Measurements from ENCODE around the gene HS6ST3. TPM values are rescaled to one million over a fixed set of nuclear protein-coding genes. Genes with fewer than 3 reads are reported as not detected.

HS6ST3 gene
- total and polyA plus RNA-seq, 5 donors from 2014 or later: not detected

- Histone ChIP-seq H3K27ac (ENCODE audit: insufficient read depth, low read length, poor library complexity, severe bottlenecking) (no peak overlapping the region), H3K4me3 (ENCODE audit: low read depth, low read length) (no peak overlapping the region), H3K36me3 (ENCODE audit: control insufficient read depth, insufficient read depth, low read length) (no peaks in the 10 kb centered on the region), H3K4me1 (ENCODE audit: control insufficient read depth, insufficient read depth, low read length, poor library complexity, severe bottlenecking) (no peaks in the 10 kb centered on the region), H3K27me3 (ENCODE audit: control insufficient read depth, insufficient read depth, low read length) (no peaks in the 10 kb centered on the region), H3K9me3 (ENCODE audit: control insufficient read depth in 2 of 2, low read length in 2 of 2) (no peaks in the 10 kb centered on the region)
- Mint-ChIP-seq H3K27ac (no peak overlapping the region), H3K27me3 (no peaks in the 10 kb centered on the region), H3K9me3 (peaks cover 0 to 16% (median 9%) of the 10 kb centered on the region in 7 donors), H3K4me1 (no peaks in the 10 kb centered on the region), H3K4me3 (no peak overlapping the region), H3K36me3 (no peaks in the 10 kb centered on the region)
- DNase-seq: no peak
- ATAC-seq (ENCODE audit: low read depth in 2 of 2): no peak
These were observed 644.6 kb downstream of the HS6ST3 start for GRCh38 chr13:96734499-96734898.

GRCh38 chr13:96741779-96742178 is 651.9 kb downstream of the HS6ST3 start:
- Mint-ChIP-seq H3K4me1 (no peaks in the 10 kb centered on the region), H3K27ac (peak overlapping the region in 1 of 3 donors; percentile 67), H3K4me3 (no peak overlapping the region), H3K9me3 (peaks cover 0 to 12% (median 7%) of the 10 kb centered on the region in 7 donors), H3K27me3 (no peaks in the 10 kb centered on the region), H3K36me3 (no peaks in the 10 kb centered on the region)
- ATAC-seq (ENCODE audit: low read depth in 2 of 2) (no peak), DNase-seq (no peak)
- Histone ChIP-seq H3K27me3 (ENCODE audit: control insufficient read depth, insufficient read depth, low read length) (no peaks in the 10 kb centered on the region), H3K27ac (ENCODE audit: insufficient read depth, low read length, poor library complexity, severe bottlenecking) (no peak overlapping the region), H3K36me3 (ENCODE audit: control insufficient read depth, insufficient read depth, low read length) (no peaks in the 10 kb centered on the region), H3K9me3 (ENCODE audit: control insufficient read depth in 2 of 2, low read length in 2 of 2) (no peaks in the 10 kb centered on the region), H3K4me3 (ENCODE audit: low read depth, low read length) (no peak overlapping the region), H3K4me1 (ENCODE audit: control insufficient read depth, insufficient read depth, low read length, poor library complexity, severe bottlenecking) (no peaks in the 10 kb centered on the region)

GRCh38 chr13:96743296-96744089 is 653.6 kb downstream of the HS6ST3 start:
- Mint-ChIP-seq H3K36me3 (no peaks in the 10 kb centered on the region), H3K27ac (peak overlapping the region in 1 of 3 donors; percentile 20), H3K4me3 (no peak overlapping the region), H3K27me3 (peaks cover 4% of the 10 kb centered on the region), H3K9me3 (peaks cover 0 to 18% (median 4%) of the 10 kb centered on the region in 7 donors), H3K4me1 (no peaks in the 10 kb centered on the region)
- H3K27ac ChIP-seq (ENCODE audit: insufficient read depth, low read length, poor library complexity, severe bottlenecking): no peak overlapping the region
- no peak overlapping the region for H3K4me3 ChIP-seq (ENCODE audit: low read depth, low read length)
- DNase-seq (no peak), ATAC-seq (ENCODE audit: low read depth in 2 of 2) (no peak)
- no peaks in the 10 kb centered on the region for H3K27me3 ChIP-seq (ENCODE audit: control insufficient read depth, insufficient read depth, low read length)
- no peaks in the 10 kb centered on the region for H3K36me3 ChIP-seq (ENCODE audit: control insufficient read depth, insufficient read depth, low read length)
- no peaks in the 10 kb centered on the region for H3K4me1 ChIP-seq (ENCODE audit: control insufficient read depth, insufficient read depth, low read length, poor library complexity, severe bottlenecking)
- no peaks in the 10 kb centered on the region for H3K9me3 ChIP-seq (ENCODE audit: control insufficient read depth in 2 of 2, low read length in 2 of 2)

- Histone ChIP-seq H3K27ac (ENCODE audit: insufficient read depth, low read length, poor library complexity, severe bottlenecking) (no peak overlapping the region), H3K27me3 (ENCODE audit: control insufficient read depth, insufficient read depth, low read length) (no peaks in the 10 kb centered on the region), H3K4me3 (ENCODE audit: low read depth, low read length) (no peak overlapping the region), H3K4me1 (ENCODE audit: control insufficient read depth, insufficient read depth, low read length, poor library complexity, severe bottlenecking) (no peaks in the 10 kb centered on the region), H3K36me3 (ENCODE audit: control insufficient read depth, insufficient read depth, low read length) (no peaks in the 10 kb centered on the region), H3K9me3 (ENCODE audit: control insufficient read depth in 2 of 2, low read length in 2 of 2) (no peaks in the 10 kb centered on the region)
- Mint-ChIP-seq H3K4me1 (no peaks in the 10 kb centered on the region), H3K9me3 (peaks cover 0 to 11% (median 2%) of the 10 kb centered on the region in 7 donors), H3K4me3 (no peak overlapping the region), H3K36me3 (no peaks in the 10 kb centered on the region), H3K27me3 (peaks cover 4% of the 10 kb centered on the region), H3K27ac (no peak overlapping the region)
- ATAC-seq (ENCODE audit: low read depth in 2 of 2): no peak
- DNase-seq: no peak
These were observed 654.7 kb downstream of the HS6ST3 start for GRCh38 chr13:96744367-96745331.

DNA sequence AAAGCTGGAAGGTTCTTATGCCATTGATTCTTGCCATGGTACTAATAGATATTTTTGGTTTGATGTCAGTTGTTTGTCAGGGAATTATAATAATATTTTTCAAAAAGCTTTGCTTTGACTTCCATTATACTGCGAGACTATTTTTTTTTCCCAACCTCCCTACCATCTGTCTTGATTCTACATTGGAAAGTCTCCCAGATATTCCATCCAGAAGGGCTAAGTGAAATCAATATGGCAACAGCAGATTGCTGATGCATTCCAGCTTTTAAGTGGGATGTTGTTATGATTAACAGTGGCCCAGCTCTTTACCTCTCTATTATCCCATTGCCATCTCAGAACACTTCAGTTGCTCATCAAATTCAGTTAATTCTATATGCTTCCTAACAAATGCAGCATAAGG is 657.0 kb downstream of the HS6ST3 start:
- Mint-ChIP-seq H3K36me3 (no peaks in the 10 kb centered on the region), H3K27me3 (peaks cover 4% of the 10 kb centered on the region), H3K27ac (no peak overlapping the region), H3K4me3 (no peak overlapping the region), H3K9me3 (peaks cover 0 to 10% (median 2%) of the 10 kb centered on the region in 7 donors), H3K4me1 (no peaks in the 10 kb centered on the region)
- ATAC-seq (ENCODE audit: low read depth in 2 of 2) (no peak), DNase-seq (no peak)
- Histone ChIP-seq H3K27me3 (ENCODE audit: control insufficient read depth, insufficient read depth, low read length) (no peaks in the 10 kb centered on the region), H3K36me3 (ENCODE audit: control insufficient read depth, insufficient read depth, low read length) (no peaks in the 10 kb centered on the region), H3K9me3 (ENCODE audit: control insufficient read depth in 2 of 2, low read length in 2 of 2) (no peaks in the 10 kb centered on the region), H3K27ac (ENCODE audit: insufficient read depth, low read length, poor library complexity, severe bottlenecking) (no peak overlapping the region), H3K4me1 (ENCODE audit: control insufficient read depth, insufficient read depth, low read length, poor library complexity, severe bottlenecking) (no peaks in the 10 kb centered on the region), H3K4me3 (ENCODE audit: low read depth, low read length) (no peak overlapping the region)

- no peaks in the 10 kb centered on the region for H3K36me3 ChIP-seq (ENCODE audit: control insufficient read depth, insufficient read depth, low read length)
- H3K27ac ChIP-seq (ENCODE audit: insufficient read depth, low read length, poor library complexity, severe bottlenecking): no peak overlapping the region
- H3K36me3 Mint-ChIP-seq: no peaks in the 10 kb centered on the region
- no peak overlapping the region for H3K27ac Mint-ChIP-seq
- H3K4me1 ChIP-seq (ENCODE audit: control insufficient read depth, insufficient read depth, low read length, poor library complexity, severe bottlenecking): no peaks in the 10 kb centered on the region
- H3K9me3 Mint-ChIP-seq: peaks cover 0 to 10% (median 0%) of the 10 kb centered on the region in 7 donors
- H3K4me1 Mint-ChIP-seq: no peaks in the 10 kb centered on the region
- ATAC-seq (ENCODE audit: low read depth in 2 of 2) (no peak), DNase-seq (no peak)
- H3K4me3 ChIP-seq (ENCODE audit: low read depth, low read length): no peak overlapping the region
- no peak overlapping the region for H3K4me3 Mint-ChIP-seq
- no peaks in the 10 kb centered on the region for H3K9me3 ChIP-seq (ENCODE audit: control insufficient read depth in 2 of 2, low read length in 2 of 2)
- no peaks in the 10 kb centered on the region for H3K27me3 ChIP-seq (ENCODE audit: control insufficient read depth, insufficient read depth, low read length)
- H3K27me3 Mint-ChIP-seq: peaks cover 4% of the 10 kb centered on the region
These were observed 659.9 kb downstream of the HS6ST3 start for GRCh38 chr13:96749825-96750224.

DNA sequence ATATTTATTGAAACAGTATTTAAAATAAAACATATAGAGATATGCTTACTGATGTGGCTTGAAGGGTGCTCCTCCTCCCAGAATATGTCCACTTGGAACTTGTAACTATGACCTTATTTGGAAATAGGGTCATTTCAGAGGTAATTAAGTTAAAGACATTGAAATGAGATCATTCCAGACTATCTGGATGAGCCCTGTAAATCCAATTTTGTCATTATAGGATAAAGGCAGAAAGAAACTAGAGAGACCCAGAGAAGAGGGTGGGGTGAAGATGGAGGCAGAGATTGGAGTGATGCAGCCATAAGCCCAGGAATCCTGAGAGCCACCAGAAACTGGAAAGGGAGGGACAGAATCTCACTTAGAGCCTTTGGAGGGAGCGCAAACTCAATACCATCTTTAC is 661.2 kb downstream of the HS6ST3 start:
- Histone ChIP-seq H3K27ac (ENCODE audit: insufficient read depth, low read length, poor library complexity, severe bottlenecking) (no peak overlapping the region), H3K9me3 (ENCODE audit: control insufficient read depth in 2 of 2, low read length in 2 of 2) (no peaks in the 10 kb centered on the region), H3K4me3 (ENCODE audit: low read depth, low read length) (no peak overlapping the region), H3K27me3 (ENCODE audit: control insufficient read depth, insufficient read depth, low read length) (no peaks in the 10 kb centered on the region), H3K36me3 (ENCODE audit: control insufficient read depth, insufficient read depth, low read length) (no peaks in the 10 kb centered on the region), H3K4me1 (ENCODE audit: control insufficient read depth, insufficient read depth, low read length, poor library complexity, severe bottlenecking) (no peaks in the 10 kb centered on the region)
- Mint-ChIP-seq H3K36me3 (no peaks in the 10 kb centered on the region), H3K27me3 (peaks cover 4% of the 10 kb centered on the region), H3K27ac (no peak overlapping the region), H3K4me1 (no peaks in the 10 kb centered on the region), H3K4me3 (no peak overlapping the region), H3K9me3 (peaks cover 0 to 10% (median 0%) of the 10 kb centered on the region in 7 donors)
- no peak for DNase-seq
- no peak for ATAC-seq (ENCODE audit: low read depth in 2 of 2)
